HG03521 (cell line): ENCODE data around the gene RABGGTA.
"Not testable (repeated sequence)": the region's sequence is repeated elsewhere in the genome, so short reads cannot be mapped to it uniquely, and the experiment has no call there.

ENCODE experiments used
- ATAC-seq: cut with Tn5 transposase; IDR thresholded peaks from one replicate; pipeline ENCODE4 v1.9.1; 2021; ENCODE audit warnings: mild to moderate bottlenecking, moderate library complexity; ENCODE audit not compliant: unreplicated experiment

Gene RABGGTA

DNA sequence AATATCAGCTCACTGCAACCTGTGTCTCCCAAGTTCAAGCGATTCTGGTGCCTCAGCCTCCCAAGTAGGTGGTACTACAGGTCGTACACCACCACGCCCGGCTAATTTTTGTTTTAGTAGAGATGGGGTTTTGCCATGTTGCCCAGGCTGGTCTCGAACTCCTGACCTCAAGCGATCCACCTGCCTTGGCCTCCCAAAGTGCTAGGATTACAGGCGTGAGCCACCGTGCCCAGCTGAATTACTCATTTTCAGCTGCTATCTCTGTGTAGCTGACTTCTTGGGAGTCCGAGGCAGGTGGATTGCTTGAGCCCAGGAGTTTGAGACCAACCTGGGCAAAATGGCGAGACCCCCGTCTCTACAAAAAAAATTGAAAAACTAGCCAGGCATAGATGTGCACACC lies 26.0 kb downstream of the RABGGTA start:
- not testable (repeated sequence) for ATAC-seq

DNA sequence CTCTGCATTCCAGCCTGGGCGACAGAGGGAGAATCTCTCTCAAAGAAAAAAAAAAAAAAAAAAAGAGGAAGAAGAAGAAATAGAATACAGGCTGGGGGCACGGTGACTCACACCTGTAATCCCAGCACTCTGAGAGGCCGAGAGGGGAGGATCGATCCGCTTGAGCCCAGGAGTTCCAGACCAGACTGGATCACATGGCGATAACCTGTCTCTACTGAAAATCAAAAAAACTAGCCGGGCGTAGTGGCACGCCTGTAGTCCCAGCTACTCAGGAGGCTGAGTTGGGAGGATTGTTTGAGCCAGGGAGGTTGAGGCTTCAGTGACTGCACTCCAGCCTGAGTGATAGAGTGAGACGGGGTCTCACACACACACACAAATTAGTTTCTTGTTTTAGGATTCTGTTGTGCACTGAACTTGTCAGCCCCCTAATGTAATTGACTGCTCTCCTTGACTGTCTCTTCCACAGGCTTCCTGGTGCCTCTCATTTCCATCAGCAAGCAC lies 28.0 kb downstream of the RABGGTA start:
- ATAC-seq, result no peak

DNA sequence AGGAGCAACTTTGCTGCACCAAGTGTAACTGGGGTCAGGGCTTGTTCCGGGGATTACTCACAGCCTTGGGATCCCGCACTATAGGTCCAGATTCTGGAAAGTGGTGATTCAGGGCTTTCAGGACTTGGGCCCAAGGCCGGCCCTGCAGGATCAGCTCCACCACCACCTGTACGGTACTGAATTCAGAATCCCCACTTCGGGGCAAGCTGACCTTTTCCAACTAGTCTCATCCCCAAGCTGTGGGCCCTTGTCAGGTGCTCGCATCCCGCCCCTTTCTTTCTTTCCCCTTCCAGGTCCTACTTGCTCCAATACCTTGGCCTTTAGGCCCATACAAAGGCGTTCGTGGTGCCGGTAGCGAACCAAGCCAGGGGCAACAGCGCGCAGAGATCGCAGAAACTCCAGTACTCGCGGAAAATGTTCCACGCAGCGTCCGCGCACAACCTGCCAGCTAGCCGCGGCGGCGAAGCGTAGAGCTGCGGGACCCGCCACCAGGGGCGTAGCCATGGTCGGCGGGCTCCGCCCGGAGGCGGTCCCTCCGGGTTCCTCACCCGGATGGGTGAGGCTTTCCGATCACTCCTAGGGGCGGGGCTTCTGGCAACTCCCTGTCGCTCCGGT lies 29.5 kb downstream of the RABGGTA start:
- ATAC-seq, result peak; percentile 72

DNA sequence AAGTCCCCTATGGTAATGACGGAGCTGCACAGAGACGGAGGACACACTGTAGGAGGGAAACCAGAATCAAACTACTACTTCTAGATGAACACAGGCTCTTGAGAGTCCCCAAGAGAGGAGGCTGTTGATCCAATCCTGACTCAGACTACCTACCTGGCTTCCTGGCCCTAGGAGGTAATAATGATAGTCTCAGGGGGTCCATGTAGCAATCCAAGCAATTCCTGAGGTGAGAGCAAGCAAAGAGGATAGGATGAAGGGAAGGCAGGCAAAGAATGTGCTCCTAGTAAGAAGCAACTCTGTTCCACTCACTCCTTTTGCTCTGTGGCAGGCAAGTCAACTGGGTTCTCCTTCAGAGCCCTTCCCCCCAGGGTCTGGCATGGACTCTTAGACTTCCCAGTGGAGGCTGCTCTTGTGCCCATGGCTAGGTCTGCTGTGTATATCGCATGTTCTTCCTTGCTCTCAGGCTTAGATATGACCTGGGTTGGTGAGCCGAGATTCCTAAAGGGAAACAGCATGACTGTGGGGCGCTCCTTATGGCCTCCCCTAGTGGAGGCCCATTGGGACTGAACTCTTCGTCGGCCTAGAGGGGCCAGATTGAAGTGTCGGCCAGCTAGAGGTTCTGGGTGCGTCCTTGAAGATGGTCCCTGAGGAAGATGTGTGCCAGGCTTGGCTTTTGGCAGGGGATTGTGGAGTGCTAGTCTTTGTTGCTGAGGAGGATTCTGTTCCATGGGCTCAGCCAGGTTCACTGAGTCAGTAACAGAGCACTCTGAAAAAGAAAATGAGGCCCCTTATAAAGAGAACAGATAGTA lies 31.1 kb downstream of the RABGGTA start:
- ATAC-seq, result no peak

DNA sequence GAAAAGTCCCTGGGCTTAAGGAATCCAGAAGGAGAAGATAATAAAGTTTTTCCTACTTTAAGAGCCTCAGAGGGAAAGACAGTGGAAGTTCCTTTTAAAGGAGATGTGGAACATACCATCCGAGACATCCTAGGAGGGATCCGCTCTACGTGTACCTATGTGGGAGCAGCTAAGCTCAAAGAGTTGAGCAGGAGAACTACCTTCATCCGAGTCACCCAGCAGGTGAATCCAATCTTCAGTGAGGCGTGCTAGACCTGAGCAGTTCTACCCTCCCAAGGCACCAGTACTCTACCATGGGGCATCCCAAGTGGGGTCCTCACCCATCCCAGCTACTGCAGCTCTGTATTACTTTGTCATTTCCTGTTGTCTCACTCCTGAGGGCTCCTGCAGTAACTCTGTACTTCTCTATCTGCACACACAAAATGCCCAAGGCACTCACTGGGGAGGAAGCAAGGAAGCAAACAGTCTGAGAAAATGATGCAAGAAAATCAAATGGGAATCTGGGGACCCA lies 32.8 kb downstream of the RABGGTA start:
- no peak for ATAC-seq

DNA sequence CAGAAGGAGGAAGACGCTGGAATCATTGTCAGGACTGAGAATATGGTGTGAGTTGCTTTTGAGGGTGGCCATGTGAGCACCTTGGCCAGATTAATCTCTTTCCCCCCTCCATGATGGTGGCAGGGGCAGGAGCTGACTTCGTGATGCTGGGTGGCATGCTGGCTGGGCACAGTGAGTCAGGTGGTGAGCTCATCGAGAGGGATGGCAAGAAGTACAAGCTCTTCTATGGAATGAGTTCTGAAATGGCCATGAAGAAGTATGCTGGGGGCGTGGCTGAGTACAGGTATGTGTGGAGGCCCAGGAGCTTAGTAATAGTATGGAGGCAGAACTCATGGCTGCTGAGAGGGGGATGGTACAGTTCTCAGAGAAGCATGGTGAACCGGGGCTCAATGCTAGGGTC lies 33.3 kb downstream of the RABGGTA start:
- ATAC-seq, result no peak

DNA sequence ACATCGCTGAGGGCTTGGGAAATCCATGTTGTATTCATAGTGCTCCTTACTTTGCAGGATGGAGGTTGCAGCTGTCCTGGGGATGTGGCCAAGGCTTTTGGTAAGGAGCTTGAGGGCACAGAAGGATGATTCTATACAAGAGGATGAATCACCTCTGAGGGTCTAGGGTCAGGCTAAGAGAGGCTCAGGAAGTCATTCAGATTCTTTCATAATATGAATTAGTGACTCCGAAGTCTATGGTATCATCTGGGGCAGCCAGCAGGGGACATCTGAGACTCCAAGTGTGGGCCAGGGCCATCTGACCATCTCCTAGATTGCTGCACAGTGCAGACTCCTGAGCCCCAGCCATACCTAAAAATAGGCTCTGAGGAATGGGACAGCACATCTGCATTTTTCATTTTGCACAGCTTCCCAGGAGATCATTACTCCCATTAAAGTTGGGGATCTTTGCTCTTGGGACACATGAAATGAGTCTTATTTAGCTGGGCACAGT lies 33.9 kb downstream of the RABGGTA start:
- ATAC-seq, result no peak

DNA sequence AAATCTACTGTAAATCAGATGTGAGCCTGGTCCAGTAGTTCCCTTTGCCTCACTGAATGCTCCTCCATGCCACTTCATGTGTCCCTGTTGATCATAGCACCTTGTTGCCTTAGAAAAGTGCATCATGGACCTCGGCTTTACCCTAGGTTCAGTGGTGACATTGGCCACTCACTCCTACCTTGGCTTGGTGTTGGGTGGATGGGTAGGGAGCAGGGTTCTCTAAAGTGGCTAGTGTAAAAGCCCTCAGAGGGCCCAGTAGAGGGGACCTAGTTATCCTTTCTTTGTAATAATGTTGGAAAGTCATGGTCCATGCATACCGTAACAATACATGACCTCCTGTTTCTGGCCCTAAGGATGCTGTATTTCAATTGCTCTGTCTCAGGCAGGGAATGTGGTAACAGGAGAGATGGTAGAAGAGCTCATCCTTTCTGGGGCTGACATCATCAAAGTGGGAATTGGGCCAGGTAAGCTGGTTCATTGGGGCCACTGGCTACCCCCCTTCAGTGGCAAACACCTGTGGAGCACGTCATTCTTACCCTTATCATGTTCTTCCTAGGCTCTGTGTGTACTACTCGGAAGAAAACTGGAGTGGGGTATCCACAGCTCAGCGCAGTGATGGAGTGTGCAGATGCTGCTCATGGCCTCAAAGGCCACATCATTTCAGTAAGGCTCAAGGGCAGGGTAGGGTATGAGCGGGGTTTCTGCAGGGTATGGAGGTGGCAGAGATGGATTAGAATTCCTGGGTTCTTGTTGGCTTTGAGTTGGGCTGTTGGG lies 34.5 kb downstream of the RABGGTA start:
- ATAC-seq, result no peak

DNA sequence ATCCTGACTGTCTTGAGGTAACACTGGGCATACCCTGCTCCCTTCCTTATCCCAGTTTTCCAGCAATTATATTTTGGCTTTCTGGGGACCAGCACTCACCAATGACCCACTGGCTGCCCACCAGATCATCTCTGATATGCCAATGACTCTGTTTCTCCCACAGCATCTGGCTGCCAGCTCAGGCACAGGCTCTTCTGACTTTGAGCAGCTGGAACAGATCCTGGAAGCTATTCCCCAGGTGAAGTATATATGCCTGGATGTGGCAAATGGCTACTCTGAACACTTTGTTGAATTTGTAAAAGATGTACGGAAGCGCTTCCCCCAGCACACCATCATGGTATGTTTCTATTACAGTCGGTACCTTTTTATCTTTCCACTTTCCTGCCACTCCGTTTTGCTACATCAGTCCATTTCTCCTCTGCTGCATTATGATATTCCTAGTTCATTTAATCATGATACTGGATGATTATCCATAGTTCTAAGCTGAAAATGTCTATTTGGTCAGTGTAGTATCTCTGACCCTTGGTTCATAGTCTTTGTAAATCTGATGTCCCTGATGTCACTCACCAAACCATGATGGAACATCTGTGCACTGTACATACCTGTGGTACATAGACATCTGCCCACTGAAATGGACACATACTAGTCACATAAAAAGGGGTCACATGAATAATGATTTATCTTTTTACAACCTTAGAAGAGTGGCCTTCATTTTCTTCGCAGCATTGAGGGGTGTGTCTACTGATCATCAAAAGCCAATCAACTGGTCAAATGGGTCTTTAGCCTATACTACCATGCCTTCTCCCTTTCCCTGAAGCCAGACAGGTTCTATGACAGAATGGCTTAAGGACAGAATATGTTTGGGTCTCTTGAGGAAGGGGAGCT lies 35.4 kb downstream of the RABGGTA start:
- ATAC-seq, result no peak

DNA sequence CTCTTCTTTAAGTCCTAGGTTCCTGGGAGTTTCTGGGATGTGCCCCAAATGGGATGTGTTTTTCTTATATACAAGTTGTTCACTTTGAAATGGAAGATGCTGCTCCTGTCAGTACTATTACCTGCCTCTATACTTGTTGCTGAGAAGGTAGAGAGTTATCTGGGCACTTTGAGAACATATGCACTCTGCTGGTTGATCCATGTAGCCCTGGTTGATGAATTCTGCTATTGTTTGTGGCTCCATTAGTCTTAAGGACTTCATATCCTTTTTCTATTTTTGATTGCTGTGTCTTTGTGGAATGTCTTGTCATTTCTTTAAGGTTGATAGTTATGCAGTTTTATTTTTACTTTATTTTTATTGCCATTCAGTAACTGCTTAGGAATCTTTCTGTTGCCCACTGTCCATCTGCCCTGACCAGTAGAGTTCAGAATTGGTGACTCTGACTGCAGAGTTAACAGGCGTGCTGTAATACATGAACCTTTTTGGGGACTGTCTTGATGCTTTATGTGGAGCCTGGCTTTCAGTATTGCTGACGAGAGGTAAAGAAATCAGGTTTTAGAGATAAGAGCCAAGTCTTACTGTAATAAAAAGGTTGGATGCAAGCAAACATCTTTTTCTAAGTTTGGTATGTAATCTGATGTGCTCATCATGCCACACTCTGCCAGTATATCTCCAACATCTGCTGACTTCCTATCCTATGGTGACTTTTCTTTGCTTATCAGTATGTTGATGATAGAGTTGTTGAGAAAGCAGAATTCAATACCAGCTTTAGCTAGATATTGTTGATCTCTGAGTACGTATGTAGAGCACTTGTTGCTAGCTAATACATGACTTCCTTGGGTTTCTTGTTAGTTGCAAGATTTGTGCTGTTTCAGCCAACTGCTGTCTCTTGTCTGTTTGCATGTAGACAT lies 37.0 kb downstream of the RABGGTA start:
- ATAC-seq, result no peak

DNA sequence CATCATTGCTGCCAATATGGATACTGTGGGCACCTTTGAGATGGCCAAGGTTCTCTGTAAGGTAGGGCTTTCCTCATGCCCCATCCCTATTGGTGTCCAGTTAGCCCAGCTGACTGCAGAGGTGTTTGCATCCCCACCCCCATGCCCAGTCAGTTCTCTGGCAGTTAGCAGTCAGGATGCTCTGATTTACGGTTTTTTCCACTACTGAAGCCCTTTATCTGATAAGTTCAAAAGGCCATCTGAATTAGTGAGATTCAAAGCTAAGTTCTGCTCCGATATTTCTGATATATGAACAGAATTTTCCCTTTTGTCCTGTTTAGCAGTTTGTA lies 37.9 kb downstream of the RABGGTA start:
- ATAC-seq, result no peak

DNA sequence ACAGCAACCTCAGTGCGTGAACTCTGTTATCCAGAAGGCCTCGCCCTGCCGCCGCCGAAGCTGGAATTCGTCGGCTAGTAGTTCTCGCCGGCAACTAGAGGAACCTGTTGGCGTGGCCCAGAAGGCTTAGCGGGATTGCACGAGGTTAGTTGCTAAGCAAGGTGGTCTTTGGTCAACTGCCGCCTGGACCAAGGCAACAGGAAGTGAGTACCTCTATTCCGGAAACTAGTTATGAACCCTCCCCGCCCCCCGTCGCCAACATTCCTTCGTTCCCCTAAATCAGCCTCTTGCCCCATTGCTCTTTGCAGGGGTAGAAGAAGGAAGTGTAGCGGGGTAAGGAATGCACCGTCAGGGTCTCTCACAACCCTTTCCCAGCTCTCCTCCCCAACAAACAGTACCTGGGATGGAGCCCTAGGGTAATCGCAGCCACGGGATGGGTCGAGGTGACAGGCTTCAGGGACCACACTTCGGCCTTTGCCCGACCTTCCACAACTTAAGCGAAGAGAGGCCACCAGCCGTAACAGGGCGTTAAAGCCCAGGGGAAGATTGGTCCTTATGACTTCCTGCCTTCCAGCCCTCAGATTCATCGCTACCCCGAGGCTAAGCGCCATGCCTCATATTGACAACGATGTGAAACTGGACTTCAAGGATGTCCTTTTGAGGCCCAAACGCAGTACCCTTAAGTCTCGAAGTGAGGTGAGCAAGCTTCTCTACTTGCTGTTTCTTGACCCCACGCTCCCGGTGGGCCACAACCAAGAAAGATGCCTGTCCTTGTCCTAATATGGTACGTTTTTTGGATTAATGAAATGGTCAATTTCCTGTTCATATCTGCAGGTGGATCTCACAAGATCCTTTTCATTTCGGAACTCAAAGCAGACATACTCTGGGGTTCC lies 38.5 kb downstream of the RABGGTA start, which contains the start of gene GMPR2:
Gene GMPR2 (plus strand): TSS at position 285 of the 893 bp plus-strand sequence. CDS start 325 bp downstream, at position 610.
- ATAC-seq, result peak; percentile 42

DNA sequence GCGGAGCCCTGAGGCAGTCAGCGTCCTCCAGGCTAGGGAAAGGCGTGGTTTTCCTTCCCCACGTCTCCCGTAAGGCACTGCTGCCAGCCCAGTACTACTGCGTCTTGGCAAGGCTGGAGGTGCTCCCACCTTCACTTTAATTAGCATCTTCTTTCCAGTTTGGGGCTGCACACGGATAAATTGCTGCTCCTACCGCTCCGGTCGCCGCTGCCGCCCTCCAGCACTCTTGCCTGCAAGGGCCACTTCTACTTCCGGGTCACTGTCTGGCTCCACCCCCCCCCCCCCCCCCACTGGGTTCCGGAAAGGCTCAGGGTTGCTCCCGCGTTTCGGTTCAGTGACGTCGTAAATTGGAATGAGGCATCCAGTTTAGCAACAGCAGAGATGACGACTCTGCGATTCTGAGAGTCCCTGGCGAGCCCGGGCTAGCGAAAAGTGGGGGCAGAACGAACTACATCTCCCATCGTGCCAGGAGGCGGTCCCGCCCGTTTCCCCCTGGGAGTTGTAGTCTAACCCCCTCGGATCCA lies 39.2 kb downstream of the RABGGTA start, which contains the start of gene NEDD8:
Gene NEDD8 (minus strand): TSS at position 247 of the 524 bp plus-strand sequence. CDS start 100 bp downstream, at position 147.
- ATAC-seq, result peak; percentile 65

DNA sequence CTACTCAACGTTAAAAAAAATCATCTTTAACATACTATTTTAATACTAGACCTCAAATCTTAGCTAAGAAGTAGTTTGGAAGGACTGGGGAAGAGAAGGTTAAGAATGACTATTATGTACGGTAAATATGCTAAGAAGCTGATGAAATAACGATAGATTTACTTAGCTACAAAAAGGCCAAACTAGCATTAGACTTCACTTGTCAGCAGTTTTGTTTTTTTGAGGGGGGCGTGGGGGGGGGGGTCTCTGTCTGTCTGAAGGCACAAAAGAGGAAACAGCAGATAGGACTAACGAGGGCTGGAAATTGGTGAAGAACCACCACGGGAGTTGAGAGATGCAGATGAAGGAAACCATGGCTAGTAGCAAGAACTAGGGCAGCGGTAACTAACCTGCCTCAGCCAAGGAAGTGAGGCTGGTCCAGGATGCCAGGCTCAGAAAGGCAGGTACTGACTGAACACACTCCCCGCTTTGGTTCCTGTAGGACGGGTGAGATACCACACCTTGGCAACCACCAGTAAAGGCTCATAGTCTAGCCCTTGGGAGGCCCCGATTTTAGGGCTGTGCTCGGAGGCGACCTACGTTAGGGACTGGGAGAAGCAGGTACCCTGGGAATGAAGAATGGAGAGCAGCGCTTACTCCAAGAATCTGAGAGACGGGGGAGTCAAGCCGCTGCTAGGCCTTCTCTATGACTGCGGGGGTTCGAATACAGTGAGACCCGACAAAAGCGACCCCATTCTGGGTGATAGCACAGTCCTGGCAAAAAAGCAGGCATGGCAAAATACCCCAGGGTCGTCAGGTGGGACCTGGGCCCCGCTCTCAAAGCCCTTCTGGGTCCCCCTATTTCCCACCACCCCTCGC lies 39.9 kb downstream of the RABGGTA start:
- ATAC-seq, result no peak

DNA sequence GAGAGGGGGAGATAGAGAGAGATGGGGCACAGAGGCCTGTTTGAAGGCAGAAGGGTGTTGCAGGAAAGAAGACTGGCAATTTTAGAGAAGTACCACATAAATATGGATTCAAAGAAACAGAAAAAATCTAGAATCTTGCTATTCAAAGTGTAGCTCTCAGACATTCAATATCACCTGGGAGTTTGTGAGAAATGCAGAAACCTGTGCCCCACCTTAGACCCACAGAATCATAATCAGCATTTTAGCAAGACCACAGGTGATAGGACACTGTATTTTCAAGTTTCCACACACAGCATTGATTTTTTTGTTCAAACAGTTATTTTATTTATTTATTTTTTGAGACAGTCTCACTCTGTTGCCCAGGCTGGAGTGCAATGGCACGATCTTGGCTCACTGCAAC lies 42.5 kb downstream of the RABGGTA start:
- no peak for ATAC-seq

DNA sequence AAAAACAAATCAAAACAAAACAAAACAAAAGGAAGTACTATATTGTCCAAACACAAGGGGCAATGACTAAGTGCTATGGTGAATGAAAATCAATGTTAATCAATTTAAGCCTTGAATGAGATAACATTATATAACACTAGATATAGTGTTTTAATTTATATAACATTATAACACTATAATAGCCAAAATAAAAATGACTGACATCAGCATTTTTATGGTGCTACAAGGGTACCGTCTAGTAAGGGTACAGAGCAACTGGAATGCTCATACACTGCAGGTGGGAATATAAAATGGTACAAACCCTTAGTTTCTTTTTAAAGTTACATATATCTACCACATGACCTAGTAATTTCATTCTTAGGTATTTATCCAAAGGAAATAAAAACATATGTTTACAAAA lies 44.9 kb downstream of the RABGGTA start:
- no peak for ATAC-seq

DNA sequence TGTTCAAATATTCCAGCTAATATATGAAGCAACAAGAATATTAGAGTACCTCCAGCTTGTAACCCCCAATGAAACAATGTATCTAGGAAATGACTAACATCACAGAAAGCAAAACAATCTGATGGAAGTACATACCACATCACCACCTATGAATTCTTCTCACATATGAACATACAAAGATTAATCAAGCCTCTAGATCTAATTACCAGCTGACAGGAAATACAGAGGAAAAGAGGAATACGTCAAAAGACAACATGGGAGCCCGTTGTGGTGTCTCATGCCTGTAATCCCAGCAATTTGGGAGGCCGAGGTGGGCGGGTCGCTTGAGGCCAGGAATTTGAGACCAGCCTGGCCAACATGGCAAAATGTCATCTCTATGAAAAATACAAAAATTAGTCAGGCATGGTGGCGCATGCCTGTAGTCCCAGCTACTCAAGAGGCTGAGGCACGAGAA lies 46.8 kb downstream of the RABGGTA start:
- ATAC-seq, result no peak
